Glutamatergic neuron (in vitro differentiated cells): ENCODE measurements around the gene FASTK. TPM values are rescaled to one million over a fixed set of nuclear protein-coding genes. Genes with fewer than 3 reads are reported as not detected.

ENCODE experiments used
- DNase-seq: peaks from one replicate; pipeline ENCODE4 v3.0.0; 2022
- H3K27ac Mint-ChIP-seq: one replicate; pipeline ENCODE4 v1.8.0; 2020; ENCODE audit warnings: mild to moderate bottlenecking, mixed read lengths, inconsistent platforms; ENCODE audit not compliant: unreplicated experiment
- H3K27me3 Mint-ChIP-seq: one replicate; pipeline ENCODE4 v1.8.0; 2020; ENCODE audit warnings: mild to moderate bottlenecking, moderate library complexity, mixed read lengths, inconsistent platforms; ENCODE audit not compliant: unreplicated experiment
- H3K36me3 Mint-ChIP-seq: one replicate; pipeline ENCODE4 v1.8.0; 2020; ENCODE audit warnings: mild to moderate bottlenecking, mixed read lengths, inconsistent platforms; ENCODE audit not compliant: unreplicated experiment
- H3K4me1 Mint-ChIP-seq: one replicate; pipeline ENCODE4 v1.8.0; 2020; ENCODE audit warnings: mild to moderate bottlenecking, low read depth, mixed read lengths, inconsistent platforms; ENCODE audit not compliant: unreplicated experiment
- H3K4me3 Mint-ChIP-seq: one replicate; pipeline ENCODE4 v1.8.0; 2020; ENCODE audit warnings: mild to moderate bottlenecking, mixed read lengths, inconsistent platforms; ENCODE audit not compliant: unreplicated experiment
- H3K9me3 Mint-ChIP-seq: one replicate; pipeline ENCODE4 v1.8.0; 2020; ENCODE audit warnings: mild to moderate bottlenecking, moderate library complexity, mixed read lengths, inconsistent platforms; ENCODE audit not compliant: unreplicated experiment
- total RNA-seq: library from RNA; stranded (reverse); fragmentation: NEBNext Ultra II Directional; extraction: Animal tissue kit (Norgen Biotek cat#: 25700); gene quantifications from one replicate; pipeline ENCODE4 v1.2.1, GENCODE V29; 2021; ENCODE audit not compliant: unreplicated experiment
- TF ChIP-seq, protein P1 (sequence below): fragments of 200-600 bp; sonication (generic); IDR thresholded peaks from one replicate; pipeline ENCODE4 v1.5.0; 2021; ENCODE audit not compliant: partially characterized antibody, unreplicated experiment

Gene FASTK
- total RNA-seq, 1 donor from 2014 or later, result 64.7 TPM

DNA sequence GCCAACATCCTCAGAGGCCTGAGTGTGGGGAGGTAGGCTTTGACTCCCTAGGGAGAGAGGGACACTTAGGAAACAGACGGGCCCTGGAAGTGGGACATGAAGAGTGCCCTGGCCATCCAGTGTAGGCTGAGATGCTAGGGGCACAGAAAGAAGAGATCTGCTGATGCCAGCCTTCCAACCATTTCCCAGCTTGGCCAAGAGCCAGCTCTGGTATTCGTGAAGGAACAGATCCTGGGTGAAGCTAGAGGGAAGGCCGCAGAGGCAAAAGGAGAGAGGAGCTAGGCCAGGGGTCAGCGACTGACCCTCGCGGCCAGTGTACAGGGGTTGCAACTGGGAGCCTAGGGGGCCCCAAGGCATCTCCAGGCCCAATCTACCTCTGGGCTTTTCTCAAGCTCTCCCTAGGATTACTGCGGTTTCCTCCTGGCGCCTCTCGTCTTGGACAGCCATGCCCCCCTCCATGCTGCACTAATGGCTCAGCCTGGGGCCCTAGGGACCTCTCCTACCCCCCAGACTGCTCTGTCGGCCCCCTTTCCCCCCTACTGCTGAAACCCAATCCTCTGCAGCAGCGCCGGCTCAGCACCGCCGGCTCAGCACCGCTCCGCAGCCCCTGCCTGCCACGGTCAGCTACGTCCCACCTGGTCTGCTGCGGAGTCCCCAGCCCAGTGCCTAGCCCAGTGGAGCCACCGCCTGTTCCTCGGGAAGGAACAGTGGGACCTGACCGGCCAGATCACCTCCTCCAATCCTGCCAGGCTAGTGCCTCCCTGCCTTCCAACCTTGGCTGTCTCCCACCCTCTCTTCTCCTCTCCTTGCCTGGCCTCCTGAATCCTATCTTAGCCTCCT, 32.4 kb downstream of the FASTK start, which contains the start of gene ASIC3:
ASIC3 (plus strand) TSS at position 556 of the 840 bp plus-strand sequence. CDS start 355 bp downstream, outside the sequence.
- H3K27ac Mint-ChIP-seq, result no peak within 1 kb of the TSS

DNA sequence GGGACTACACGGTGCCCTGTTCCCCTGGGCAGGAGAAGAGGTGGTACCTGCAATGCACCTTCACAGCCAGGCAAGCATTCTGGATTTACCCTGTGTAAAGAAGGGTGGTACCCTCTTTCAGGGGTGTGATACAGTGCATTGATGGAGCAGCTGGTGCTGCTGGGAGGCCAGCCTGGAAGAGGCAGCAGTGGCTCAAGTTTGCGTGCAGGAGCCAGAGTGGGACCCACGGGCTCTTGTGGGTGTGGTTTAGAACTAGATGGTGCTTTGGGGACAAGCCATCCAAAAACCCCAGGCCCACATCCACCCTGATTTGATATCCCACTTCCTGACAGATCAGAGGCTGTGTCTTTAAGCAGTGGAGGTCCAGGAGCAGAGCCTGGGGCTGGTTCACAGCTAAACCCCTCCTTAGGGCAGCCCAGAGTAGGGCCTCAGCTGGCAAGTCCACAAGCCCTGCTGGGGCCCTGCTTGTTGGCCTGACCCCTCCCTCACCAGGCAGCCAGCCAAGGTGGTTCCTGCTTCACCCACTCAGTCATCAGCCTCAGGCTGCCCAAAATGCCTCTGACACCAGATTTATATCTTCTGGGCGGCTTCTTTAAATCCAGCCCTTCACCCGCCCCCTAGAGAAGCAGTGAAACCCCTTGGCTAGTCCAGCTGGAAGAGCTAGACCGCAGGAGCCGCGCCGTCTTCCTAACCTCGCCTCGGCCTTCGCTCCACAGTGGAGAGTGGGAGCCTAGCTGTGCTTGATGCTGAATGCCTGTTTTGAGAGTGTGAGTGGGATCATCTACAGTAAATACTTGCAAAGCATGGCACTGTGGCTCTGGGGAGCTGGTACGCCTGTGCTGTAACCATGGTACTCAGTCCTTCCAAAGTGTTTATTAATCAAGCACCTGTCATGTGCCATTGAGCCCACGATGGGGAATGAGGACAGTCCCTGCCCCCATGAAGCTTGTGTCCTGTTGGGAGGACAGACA, 33.7 kb downstream of the FASTK start:
- H3K27me3 Mint-ChIP-seq, result peaks cover 10% of the 10 kb centered on the region
- H3K4me3 Mint-ChIP-seq, result no peak overlapping the region
- H3K9me3 Mint-ChIP-seq, result peaks cover 3% of the 10 kb centered on the region
- TF ChIP-seq, protein P1, sequence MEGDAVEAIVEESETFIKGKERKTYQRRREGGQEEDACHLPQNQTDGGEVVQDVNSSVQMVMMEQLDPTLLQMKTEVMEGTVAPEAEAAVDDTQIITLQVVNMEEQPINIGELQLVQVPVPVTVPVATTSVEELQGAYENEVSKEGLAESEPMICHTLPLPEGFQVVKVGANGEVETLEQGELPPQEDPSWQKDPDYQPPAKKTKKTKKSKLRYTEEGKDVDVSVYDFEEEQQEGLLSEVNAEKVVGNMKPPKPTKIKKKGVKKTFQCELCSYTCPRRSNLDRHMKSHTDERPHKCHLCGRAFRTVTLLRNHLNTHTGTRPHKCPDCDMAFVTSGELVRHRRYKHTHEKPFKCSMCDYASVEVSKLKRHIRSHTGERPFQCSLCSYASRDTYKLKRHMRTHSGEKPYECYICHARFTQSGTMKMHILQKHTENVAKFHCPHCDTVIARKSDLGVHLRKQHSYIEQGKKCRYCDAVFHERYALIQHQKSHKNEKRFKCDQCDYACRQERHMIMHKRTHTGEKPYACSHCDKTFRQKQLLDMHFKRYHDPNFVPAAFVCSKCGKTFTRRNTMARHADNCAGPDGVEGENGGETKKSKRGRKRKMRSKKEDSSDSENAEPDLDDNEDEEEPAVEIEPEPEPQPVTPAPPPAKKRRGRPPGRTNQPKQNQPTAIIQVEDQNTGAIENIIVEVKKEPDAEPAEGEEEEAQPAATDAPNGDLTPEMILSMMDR, result no peak
- DNase-seq, result no peak
- no peaks in the 10 kb centered on the region for H3K36me3 Mint-ChIP-seq
- H3K27ac Mint-ChIP-seq, result no peak overlapping the region
- peaks cover 10% of the 10 kb centered on the region for H3K4me1 Mint-ChIP-seq

More for the DNA sequence above, 32.4 kb downstream of the FASTK start, which contains the start of gene ASIC3:
- H3K4me3 Mint-ChIP-seq, result peak within 1 kb of the TSS; percentile 16
- DNase-seq, result no peak
- H3K27me3 Mint-ChIP-seq, result peaks cover 8% of the 10 kb centered on the region
- H3K36me3 Mint-ChIP-seq, result peaks cover 5% of the 10 kb centered on the region
- peaks cover 3% of the 10 kb centered on the region for H3K9me3 Mint-ChIP-seq
- H3K4me1 Mint-ChIP-seq, result peaks cover 10% of the 10 kb centered on the region
- TF ChIP-seq, protein P1, result no peak

DNA sequence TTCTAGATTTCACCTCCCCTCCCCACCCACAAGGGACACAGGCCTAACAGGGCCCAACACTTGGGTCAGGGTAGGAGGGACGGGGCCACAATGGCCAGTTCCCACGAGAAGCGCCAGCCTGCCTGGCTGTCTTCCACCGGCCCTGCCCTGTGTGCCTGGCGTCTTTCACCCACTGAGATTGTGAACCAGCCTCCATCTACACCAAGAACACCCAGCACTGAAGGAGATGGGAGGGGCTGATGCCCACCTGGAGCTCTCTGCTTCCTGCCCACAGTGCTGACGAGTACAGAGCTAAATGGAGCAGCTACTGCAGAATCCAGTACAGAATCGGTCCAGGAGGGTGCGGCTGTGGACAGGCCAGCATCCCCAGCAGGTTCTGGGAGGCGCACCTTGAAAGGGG, 34.6 kb downstream of the FASTK start:
- TF ChIP-seq, protein P1, result no peak
- Mint-ChIP-seq H3K4me1 (peaks cover 17% of the 10 kb centered on the region), H3K27me3 (peaks cover 11% of the 10 kb centered on the region), H3K27ac (peak overlapping the region; percentile 59), H3K4me3 (peak overlapping the region; percentile 52), H3K9me3 (peaks cover 4% of the 10 kb centered on the region), H3K36me3 (no peaks in the 10 kb centered on the region)
- DNase-seq, result no peak

DNA sequence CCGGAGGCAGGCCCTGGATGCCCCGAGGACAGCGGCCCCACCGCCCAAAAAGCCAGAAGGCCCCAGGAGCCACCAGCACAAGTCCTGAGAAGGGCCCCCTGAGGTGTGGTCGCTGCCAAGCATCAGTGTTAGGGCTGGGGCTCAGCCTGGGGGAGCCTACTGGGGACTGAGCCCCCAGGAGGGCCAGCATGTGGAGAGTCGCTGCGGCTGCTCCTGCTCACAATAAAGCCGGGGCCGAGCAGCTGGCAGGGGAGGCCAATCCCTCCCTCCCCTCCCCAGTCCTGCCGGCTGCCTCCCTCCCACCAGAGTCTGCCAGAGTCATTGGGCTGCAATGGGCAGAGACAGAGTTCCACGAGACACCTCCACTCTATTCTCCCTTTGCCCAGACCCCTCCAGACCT, 35.3 kb downstream of the FASTK start:
- Mint-ChIP-seq H3K4me1 (peaks cover 17% of the 10 kb centered on the region), H3K27ac (no peak overlapping the region), H3K9me3 (peaks cover 6% of the 10 kb centered on the region), H3K27me3 (peaks cover 11% of the 10 kb centered on the region), H3K36me3 (no peaks in the 10 kb centered on the region), H3K4me3 (no peak overlapping the region)
- TF ChIP-seq, protein P1, result no peak
- no peak for DNase-seq
